Glomerular visceral epithelial cell (primary cell): ENCODE data around the gene GLOD4.
A peak's percentile ranks its signal among the peaks of the same experiment; 100 is the strongest.

Source experiments
- DNase-seq: peaks from one replicate; pipeline ENCODE4 v3.0.0-alpha.2; 2016; ENCODE audit errors: extremely low spot score

GLOD4 gene

DNA sequence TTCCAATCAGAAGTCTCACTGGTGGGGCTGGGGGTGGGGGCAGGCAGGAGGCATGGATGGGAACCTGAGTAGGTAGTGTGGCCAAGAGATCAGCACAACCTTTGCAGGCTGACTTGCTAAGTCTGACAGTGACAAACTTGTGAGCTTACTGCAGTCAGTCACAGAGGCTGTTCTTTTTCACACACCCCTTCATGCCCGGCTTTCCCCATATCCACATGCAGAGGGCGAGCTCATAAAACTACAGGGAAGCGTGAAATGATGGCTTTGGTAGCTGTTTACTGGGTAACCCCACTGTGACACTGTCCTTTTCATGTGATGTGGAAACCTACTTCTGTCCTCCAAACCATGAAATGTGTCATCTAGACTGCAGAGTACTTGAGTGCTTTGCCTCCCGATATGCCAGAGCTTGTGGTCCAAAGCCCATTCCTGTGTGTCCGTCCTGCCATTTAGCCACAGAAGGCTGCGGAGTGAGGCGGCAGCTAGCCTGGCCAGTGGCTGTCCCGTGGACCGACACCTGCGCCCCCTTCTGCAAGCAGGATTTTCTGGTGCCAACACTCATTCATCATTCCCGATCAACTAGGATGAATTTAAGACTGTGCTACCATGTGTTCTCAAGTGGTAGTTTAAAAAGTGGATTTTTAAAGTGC lies 39.8 kb downstream of the GLOD4 start:
- no peak for DNase-seq

DNA sequence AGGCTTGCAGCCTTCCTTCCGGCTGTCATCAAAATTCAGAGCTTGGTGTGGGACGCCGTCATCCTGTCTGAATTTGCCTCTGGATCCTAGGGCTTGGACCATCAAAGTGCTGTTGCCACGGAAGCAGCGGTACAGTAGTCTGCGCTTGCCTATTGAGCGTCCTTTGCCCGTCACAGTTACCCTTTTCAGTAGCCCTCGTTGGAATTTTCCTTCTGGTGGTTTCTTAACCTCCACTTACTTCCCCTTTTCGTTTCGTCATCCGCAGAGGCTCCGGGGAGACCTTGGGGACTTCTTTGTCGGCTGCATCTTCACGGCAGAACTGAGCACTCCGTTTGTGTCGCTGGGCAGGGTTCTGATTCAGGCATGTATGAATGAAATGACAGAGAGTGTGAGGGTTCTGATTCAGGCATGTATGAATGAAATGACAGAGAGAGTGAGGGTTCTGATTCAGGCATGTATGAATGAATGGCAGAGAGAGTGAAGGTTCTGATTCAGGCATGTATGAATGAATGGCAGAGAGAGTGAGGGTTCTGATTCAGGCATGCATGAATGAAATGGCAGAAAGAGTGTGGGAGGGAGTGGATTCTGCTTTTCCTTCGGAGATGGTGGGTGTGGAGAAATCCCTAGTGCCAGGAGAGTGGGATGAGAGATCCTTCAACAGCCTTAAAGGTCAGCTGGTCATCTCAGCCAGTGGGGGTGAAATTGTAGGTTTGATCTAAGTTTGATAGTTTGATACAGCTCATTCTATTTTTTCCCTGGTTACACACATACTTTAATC lies 41.7 kb downstream of the GLOD4 start:
- DNase-seq = no peak

DNA sequence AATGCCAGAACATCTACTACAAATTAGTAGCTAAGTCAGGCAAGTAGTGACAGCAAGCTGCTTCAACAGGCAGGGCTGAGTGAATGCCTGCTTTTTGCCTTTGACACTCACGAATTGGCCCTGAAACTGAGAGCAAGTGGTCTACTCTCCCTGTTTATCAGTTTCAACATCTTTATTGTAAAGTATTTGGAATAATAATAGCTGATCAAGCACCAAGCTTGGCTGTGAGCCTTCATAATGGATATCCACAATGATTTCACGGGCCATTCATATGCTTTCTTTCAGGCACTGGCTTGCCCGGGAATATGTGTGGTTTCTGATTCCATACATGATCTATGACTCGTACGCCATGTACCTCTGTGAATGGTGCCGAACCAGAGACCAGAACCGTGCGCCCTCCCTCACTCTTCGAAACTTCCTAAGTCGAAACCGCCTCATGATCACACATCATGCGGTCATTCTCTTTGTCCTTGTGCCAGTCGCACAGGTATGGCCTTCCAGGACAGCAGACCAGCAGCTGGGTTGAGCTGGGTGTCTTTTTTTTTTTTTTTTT lies 44.4 kb downstream of the GLOD4 start:
- DNase-seq = no peak

DNA sequence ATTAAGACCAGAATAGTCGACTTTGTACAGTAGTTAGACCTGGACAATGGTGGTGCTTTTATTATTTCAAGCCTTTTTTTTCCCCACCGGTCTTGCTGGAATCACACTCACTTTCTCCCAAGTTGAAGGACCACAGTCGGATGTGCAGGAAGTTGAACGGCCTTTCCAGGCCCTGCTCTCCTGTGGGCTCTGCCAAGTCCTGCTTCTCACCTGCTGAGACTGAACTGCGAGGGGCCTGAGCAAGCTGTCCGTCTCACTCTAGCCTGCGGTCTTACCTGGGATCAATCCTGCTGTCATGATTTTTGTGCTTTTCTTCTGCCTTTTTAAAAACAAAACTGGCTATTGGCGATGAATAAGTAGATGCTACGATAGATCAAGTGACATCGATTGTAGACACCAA lies 48.3 kb downstream of the GLOD4 start:
- DNase-seq = no peak

DNA sequence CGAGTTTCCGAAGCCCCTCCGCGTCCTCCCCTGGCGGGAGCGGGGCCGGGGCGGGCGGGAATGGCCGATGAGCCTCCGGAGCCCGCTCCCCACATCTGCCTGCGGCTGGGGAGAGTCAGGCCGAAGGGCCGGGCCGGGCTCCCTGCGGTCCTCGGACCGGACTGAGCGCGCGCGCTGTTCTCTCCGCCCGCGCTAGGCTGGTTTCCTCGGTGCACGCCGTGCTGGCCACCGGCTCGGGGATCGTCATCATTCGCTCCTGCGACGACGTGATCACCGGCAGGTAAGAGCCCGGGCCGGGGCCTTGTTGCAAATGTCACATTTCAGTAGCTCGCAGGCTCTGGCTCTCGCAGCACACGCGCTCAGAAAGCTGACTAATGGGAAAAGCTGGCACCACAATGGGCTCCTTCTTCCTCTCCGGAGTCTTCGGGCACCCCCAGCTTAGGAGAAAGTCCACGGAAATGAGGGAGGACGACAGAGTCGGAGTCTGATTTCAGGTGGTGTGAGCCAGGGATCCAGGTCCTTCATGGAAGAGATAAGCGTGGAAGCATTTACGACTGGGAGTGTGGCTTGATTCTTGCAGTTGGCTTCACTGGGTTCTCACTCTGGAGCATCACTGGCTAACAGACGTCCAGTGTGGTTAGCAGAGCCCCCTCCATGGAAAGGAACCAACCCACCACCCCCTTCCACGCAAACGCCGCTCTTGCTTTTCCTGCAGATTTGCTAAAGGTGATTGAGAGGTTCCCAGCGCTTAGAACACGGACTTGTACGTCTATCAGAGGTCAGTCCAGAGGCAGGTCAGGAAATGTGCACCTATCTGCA lies 49.0 kb downstream of the GLOD4 start:
- peak; percentile 48 for DNase-seq

DNA sequence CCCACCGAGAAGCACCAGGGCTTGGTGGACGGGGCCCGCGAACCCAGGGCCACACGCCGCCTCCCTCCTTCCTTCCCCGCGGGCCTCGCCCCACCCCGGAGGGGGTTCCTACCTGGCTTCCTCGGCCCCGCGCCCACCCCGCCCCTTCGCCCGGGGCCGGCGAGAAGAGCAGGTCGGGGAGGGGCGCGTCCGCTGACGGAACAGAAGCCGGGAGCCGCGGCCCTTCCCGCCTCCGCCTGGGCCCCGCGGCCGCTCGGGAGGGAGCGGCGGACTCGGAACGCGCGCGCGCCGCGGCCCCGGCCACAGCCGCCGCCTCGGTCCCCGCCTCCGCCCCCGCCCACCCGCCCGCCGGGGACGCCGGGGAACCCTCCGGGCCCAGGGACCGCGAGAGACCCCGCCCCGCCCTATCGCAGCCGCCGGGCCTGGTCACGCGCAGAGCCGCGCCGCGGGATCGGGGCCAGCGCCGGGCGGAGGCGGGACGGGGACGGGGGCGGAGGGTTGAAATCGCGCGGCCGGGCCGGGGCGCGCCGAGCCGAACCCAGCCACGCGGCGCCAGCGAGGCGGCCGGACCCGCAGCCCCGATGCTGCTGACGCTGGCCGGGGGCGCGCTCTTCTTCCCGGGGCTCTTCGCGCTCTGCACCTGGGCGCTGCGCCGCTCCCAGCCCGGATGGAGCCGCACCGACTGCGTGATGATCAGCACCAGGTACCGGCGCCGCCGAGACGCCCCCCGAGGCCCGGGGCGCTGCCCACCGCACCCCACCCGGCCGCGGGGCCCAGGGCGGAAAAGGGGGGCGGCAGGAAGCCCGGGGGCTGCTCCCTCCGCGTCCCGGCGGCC lies 49.8 kb downstream of the GLOD4 start, which contains the start of gene TLCD3A:
TLCD3A (plus strand) TSS at position 530 of the 835 bp plus-strand sequence; CDS start at position 582, 52 bp downstream.
- peak; percentile 73 for DNase-seq

DNA sequence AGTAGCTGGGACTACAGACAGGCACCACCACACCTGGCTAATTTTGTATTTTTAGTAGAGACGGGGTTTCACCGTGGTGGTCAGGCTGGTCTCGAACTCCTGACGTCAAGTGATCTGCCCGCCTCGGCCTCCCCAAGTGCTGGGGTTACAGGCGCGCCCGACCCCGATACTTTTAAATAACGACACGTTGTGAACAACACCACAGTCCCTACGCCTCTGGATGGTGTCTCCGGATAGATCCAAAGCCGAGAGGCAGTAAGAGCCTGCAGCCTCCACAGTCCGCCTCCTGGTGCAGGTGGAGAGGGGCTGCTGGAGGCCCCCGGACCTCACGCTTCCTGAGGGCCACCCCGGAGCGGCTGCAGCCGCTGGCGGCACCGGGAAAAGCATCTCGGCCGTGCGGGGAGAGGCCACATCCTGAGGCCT lies 50.4 kb downstream of the GLOD4 start:
- DNase-seq = no peak

DNA sequence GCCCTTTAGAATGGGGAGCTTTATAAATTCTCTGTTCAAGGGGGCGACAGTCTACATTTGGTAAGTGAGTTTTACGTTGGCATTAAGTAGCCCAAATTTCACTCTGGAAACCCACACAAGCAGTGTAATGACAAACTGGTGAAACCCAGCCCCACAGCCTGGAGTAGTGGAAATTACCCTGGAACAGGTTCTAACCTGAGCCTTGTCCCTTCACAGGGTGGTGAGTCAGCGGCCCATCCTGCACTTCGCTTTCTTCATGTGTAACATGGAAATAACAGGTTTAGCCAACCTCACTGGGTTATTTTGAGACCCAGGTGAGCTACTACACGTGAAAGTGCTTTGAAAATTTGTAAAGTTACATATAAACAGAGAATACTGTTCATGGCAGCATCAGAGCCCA lies 53.2 kb downstream of the GLOD4 start:
- no peak for DNase-seq

DNA sequence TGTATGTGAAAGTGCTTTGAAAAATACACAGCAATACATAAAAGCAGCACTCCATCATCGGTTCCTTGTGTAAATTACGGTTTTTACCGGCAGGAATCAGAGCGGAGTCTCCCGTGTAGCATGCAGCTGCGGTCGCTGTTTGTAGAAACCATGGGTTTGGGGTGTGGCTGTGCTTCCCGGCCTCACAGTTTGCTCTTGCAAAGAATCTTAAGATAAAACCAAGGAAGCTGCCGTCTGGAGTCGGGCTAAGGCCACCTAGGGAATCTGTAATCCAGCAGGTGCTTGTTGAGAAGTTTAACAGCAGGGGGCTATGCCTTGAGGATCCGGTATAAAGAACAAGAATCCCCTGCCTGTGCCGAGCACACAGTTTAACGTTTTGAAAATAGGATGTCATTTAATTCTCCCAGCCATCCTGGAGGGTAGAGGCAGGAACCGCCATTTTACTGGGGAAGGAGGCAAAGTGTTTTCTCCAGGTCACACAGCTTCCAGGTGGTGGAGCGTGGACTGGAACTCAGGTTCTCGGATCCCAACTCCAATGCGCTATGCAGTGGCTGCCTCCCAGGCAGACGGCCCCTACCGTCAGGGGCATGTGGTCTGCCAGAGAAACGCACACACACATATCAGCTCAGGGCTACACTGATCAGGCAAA lies 55.7 kb downstream of the GLOD4 start:
- no peak for DNase-seq

DNA sequence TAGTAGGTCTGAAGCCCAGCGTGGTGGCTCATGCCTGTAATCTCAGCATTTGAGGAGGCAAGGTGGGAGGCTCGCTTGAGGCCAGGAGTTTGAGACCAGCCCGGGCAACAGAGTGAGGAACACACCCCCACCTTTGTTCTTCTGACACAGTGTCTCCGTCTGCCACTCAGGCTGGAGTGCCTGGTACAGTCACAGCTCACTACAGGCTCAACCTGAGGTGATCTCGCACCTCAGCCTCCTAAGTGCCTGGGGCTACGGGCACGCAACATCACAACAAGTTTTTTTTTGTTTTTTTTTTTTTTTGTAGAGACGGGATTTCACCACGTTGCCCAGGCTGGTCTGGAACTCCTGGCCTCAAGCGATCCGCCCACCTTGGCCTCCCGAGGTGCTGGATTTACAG lies 56.3 kb downstream of the GLOD4 start:
- no peak for DNase-seq

DNA sequence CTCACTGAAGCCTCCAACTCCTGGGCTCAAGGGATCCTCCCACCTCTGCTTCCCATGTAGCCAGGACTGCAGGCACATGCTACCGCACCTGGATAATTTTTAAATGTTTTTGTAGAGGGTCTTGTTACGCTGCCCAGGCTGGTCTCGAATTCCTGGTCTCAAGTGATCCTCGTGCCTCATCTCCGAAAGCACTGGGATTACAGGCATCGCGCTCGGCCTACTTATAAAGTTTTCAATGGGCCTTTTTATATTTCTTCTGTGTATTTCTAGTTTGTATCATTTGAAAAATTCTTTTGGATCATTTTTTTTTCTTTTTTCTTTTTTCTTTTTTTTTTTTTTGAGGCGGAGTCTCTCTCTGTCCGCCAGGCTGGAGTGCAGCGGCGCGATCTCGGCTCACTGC lies 57.0 kb downstream of the GLOD4 start:
- no peak for DNase-seq

DNA sequence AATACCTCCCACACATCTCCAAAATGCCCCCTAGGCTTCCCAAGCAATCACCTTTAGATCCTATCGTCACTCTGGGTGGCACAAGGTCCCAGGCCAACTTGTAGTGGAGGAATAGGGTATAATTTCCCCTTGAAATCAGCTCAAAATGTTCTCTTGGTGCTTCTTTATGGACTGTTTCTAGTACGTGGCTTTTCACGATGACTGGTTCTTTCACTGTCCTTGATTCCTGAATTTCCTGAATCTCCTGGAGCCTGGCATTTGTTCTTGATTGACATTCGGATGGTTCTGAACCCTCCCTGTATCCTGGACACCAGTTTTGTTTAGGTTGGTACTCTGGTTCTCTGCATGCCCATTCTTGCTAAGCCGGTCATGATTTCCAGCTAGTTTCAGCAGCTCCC lies 60.5 kb downstream of the GLOD4 start:
- DNase-seq = no peak

DNA sequence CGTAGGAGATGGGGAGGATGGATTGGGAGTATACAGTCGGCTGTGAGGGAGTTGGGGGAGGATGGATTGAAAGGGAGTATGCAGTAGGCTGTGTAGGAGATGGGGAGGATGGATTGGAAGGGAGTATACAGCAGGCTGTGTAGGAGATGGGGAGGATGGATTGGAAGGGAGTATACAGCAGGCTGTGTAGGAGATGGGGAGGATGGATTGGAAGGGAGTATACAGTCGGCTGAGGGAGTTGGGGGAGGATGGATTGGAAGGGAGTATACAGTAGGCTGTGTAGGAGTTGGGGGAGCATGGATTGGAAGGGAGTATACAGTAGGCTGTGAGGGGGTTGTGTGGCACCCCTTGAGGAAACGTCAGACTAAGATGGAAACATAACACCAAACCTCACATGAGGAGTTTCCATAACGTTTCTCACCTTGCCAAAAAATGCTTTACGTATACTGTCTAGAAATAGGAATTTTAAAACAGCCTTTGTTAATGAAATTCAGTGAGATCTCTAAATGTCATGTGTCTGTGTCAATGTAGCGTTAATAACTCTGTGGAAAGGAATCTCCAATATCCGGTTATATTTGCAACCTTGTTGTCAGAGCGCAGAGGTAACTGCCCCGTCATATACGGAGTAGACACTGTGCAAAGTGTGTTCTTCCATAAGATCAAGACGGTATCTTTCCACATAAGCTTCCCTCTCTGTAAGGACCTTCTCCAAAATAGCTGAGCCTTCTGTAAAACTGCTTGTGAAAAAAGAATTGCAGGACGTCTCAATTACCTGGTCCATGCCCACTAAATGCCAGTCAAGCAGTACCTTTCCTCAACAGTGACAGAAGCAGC lies 61.2 kb downstream of the GLOD4 start:
- no peak for DNase-seq

DNA sequence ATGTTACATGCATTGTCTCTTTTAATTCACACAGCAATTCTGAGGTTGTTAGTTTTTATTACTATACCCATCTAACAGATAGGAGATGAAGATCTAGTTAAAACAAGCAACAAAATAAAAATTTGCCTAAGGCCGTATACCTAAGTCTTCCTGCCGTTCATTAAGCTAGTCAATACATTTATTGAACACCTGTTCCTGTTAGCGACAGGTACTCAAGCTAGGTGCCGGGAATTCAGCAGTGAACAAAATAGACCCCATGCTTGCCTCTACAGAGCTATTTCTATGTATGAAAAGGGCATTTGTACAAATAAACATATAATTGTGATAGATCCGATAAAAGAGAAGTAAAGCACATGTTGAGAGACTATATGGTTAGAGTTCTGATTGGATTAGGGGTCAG lies 64.0 kb downstream of the GLOD4 start:
- no peak for DNase-seq
